Measurements from ENCODE around the gene F13A1. TPM values are rescaled to one million over a fixed set of nuclear protein-coding genes. Genes with fewer than 3 reads are reported as not detected.

F13A1 gene
- total and polyA plus RNA-seq, 2 donors (not counting 3 experiments of a cell fraction or from before 2014, with no cell fraction given), result not detected

GRCh38 chr6:6331393-6331792, 10.9 kb upstream of the F13A1 start:
- ChIA-PET CTCF (no interaction called here), POLR2A (no interaction called here)
- no TSS peak for BruUV-seq (replicated peaks)
- Histone ChIP-seq H3K9me3 (replicated peaks; ENCODE audit: control insufficient read depth, insufficient read depth, low read length) (no peaks in the 10 kb centered on the region), H3K4me1 (ENCODE audit: control insufficient read depth, extremely low read depth, insufficient read depth, low read length) (no peaks in the 10 kb centered on the region), H3K36me3 (ENCODE audit: control insufficient read depth in 2 of 2, extremely low read depth in 1 of 2, insufficient read depth in 2 of 2, low read length in 2 of 2) (no peaks in the 10 kb centered on the region), H3K27ac (ENCODE audit: insufficient read depth, low read depth, low read length) (no peak overlapping the region), H2AFZ (ENCODE audit: low read depth, low read length) (no peak overlapping the region), H3K4me3 (replicated peaks in 1 of 3; ENCODE audit: insufficient read depth in 1 of 3, low read depth in 1 of 3, low read length in 3 of 3) (no peak overlapping the region), H3K4me2 (ENCODE audit: insufficient read depth, low read length) (no peak overlapping the region), H3K79me2 (ENCODE audit: control insufficient read depth, insufficient read depth, low read length) (no peaks in the 10 kb centered on the region), H3K27me3 (ENCODE audit: control insufficient read depth in 2 of 2, insufficient read depth in 2 of 2, low read length in 2 of 2) (no peaks in the 10 kb centered on the region), H3K9me1 (replicated peaks; ENCODE audit: control insufficient read depth, extremely low read depth, insufficient read depth, low read length) (no peaks in the 10 kb centered on the region), H4K20me1 (replicated peaks; ENCODE audit: control insufficient read depth, extremely low read depth, insufficient read depth, low read length) (no peaks in the 10 kb centered on the region), H3K9ac (replicated peaks; ENCODE audit: extremely low read depth, insufficient read depth, low read length) (no peak overlapping the region)
- DNase-seq (ENCODE audit: low read depth, low spot score), result no peak
- intact Hi-C loops (cut with micrococcal nuclease) (no loop called here), dilution Hi-C loops (cut with MboI; ENCODE audit: extremely low pct_ligation_motif_present, low sequenced_read_pairs) (no loop called here)
- no peak for FAIRE-seq
- no peak for TF ChIP-seq JUN (IDR thresholded peaks at IDR 0.05; ENCODE audit: borderline replicate concordance, insufficient read depth, insufficient read length, low read depth)
- TF ChIP-seq FOS (IDR thresholded peaks at IDR 0.05; ENCODE audit: borderline replicate concordance, insufficient read depth, low read length), result no peak
- TF ChIP-seq GATA2 (IDR thresholded peaks at IDR 0.05; ENCODE audit: insufficient read depth, insufficient read length, low read depth, low read length), result no peak
- TF ChIP-seq MYC (IDR thresholded peaks at IDR 0.05; ENCODE audit: low read depth, low read length), result no peak
- TF ChIP-seq CTCF (IDR thresholded peaks at IDR 0.05; ENCODE audit: extremely low read depth in 1 of 2, insufficient read depth in 1 of 2, low read depth in 1 of 2, low read length in 2 of 2), result no peak
- TF ChIP-seq MAX (IDR thresholded peaks at IDR 0.05; ENCODE audit: insufficient read depth, insufficient read length), result no peak
- TF ChIP-seq POLR2AphosphoS5 (IDR thresholded peaks at IDR 0.05; ENCODE audit: insufficient read depth, low read depth, low read length), result no peak
- no peak for TF ChIP-seq POLR2A (IDR thresholded peaks at IDR 0.05; ENCODE audit: low read depth, low read length)
- TF ChIP-seq EZH2 (IDR thresholded peaks at IDR 0.05; ENCODE audit: borderline replicate concordance, low read depth, low read length, severe bottlenecking), result no peak
